ENCODE results near the gene SLC12A7. TPM values are rescaled to one million over a fixed set of nuclear protein-coding genes. Genes with fewer than 3 reads are reported as not detected.

SLC12A7 gene
- total and polyA plus RNA-seq, 2 of the 13 experiments (the other 11 are each of a cell fraction or from before 2014, with no cell fraction given) = 14.0 to 18.5 TPM

GRCh38 chr5:1008451-1009358, 103.2 kb downstream of the SLC12A7 start, which contains the start of gene NKD2 (continued):
- TF ChIP-seq ZNF562 (CRISPR knock-in tag; IDR thresholded peaks at IDR 0.05; ENCODE audit: borderline replicate concordance) = no peak
- TF ChIP-seq KDM4B (CRISPR knock-in tag; IDR thresholded peaks at IDR 0.05) = no peak
- TF ChIP-seq E2F2 (CRISPR knock-in tag; IDR thresholded peaks at IDR 0.05; ENCODE audit: borderline replicate concordance) = no peak
- TF ChIP-seq FIP1L1 (IDR thresholded peaks at IDR 0.05; ENCODE audit: borderline replicate concordance, insufficient read depth, low read depth, low read length) = no peak
- TF ChIP-seq ZNF563 (CRISPR knock-in tag; IDR thresholded peaks at IDR 0.05) = no peak
- 0 out of 2 replicates have a peak, but pooled peaks have one; percentile 10 for TF ChIP-seq GABPB1 (CRISPR knock-in tag; IDR thresholded peaks at IDR 0.05)
- no peak for TF ChIP-seq TOPORS (CRISPR knock-in tag; IDR thresholded peaks at IDR 0.05)
- TF ChIP-seq CTCF (CRISPR knock-in tag; IDR thresholded peaks at IDR 0.05) = peak; percentile 48
- TF ChIP-seq MXD1 (CRISPR knock-in tag; IDR thresholded peaks at IDR 0.05) = no peak
- no peak for TF ChIP-seq ZBTB1 (CRISPR knock-in tag; IDR thresholded peaks at IDR 0.05; ENCODE audit: borderline replicate concordance)
- no peak for TF ChIP-seq KLF15 (CRISPR knock-in tag; IDR thresholded peaks at IDR 0.05; ENCODE audit: borderline replicate concordance)
- TF ChIP-seq ZBTB34 (CRISPR knock-in tag; IDR thresholded peaks at IDR 0.05) = no peak
- no peak for TF ChIP-seq ZFP36L2 (CRISPR knock-in tag; IDR thresholded peaks at IDR 0.05)
- TF ChIP-seq ZNF772 (CRISPR knock-in tag; IDR thresholded peaks at IDR 0.05) = no peak
- no peak for TF ChIP-seq TBL1XR1 (IDR thresholded peaks at IDR 0.05; ENCODE audit: borderline replicate concordance, low read length, partially characterized antibody)
- TF ChIP-seq RFXANK (CRISPR knock-in tag; IDR thresholded peaks at IDR 0.05) = no peak
- TF ChIP-seq HOXA9 (CRISPR knock-in tag; IDR thresholded peaks at IDR 0.05; ENCODE audit: borderline replicate concordance) = no peak
- no peak for TF ChIP-seq ZNF616 (CRISPR knock-in tag; IDR thresholded peaks at IDR 0.05; ENCODE audit: low read depth)
- TF ChIP-seq ISL2 (CRISPR knock-in tag; IDR thresholded peaks at IDR 0.05) = no peak
- TF ChIP-seq PATZ1 (CRISPR knock-in tag; IDR thresholded peaks at IDR 0.05) = no peak
- TF ChIP-seq ZSCAN25 (CRISPR knock-in tag; IDR thresholded peaks at IDR 0.05) = no peak
